ENCODE results near the gene WDCP.
A peak's percentile ranks its signal among the peaks of the same experiment; 100 is the strongest.

Gene WDCP

GRCh38 chr2:24024018-24024417 is 23.2 kb downstream of the WDCP start:
- TF ChIP-seq CTCF (IDR thresholded peaks at IDR 0.05; ENCODE audit: low read depth, low read length) (peak; percentile 6), MYC (IDR thresholded peaks at IDR 0.05; ENCODE audit: low read depth, low read length) (no peak), MAX (IDR thresholded peaks at IDR 0.05; ENCODE audit: low read depth, low read length) (no peak), POLR2A (IDR thresholded peaks at IDR 0.05; ENCODE audit: extremely low read depth, insufficient read length) (no peak)
- no peak for DNase-seq (ENCODE audit: low read depth)
- no peak overlapping the region for H3K4me3 ChIP-seq (ENCODE audit: low read depth, low read length)

GRCh38 chr2:24022975-24023575 is 24.1 kb downstream of the WDCP start:
- no peak overlapping the region for H3K4me3 ChIP-seq (ENCODE audit: low read depth, low read length)
- DNase-seq (ENCODE audit: low read depth) = no peak
- TF ChIP-seq CTCF (IDR thresholded peaks at IDR 0.05; ENCODE audit: low read depth, low read length) = no peak

- no peak for DNase-seq (ENCODE audit: low read depth)
- no peak overlapping the region for H3K4me3 ChIP-seq (ENCODE audit: low read depth, low read length)
- TF ChIP-seq POLR2A (IDR thresholded peaks at IDR 0.05; ENCODE audit: extremely low read depth, insufficient read length) (no peak), MYC (IDR thresholded peaks at IDR 0.05; ENCODE audit: low read depth, low read length) (no peak), CTCF (IDR thresholded peaks at IDR 0.05; ENCODE audit: low read depth, low read length) (no peak), MAX (IDR thresholded peaks at IDR 0.05; ENCODE audit: low read depth, low read length) (no peak)
Observed at GRCh38 chr2:24022324-24022974, 24.7 kb downstream of the WDCP start.

- peak; percentile 60 for DNase-seq (ENCODE audit: low read depth)
- no peak for TF ChIP-seq POLR2A (IDR thresholded peaks at IDR 0.05; ENCODE audit: extremely low read depth, insufficient read length)
- peak; percentile 69 for TF ChIP-seq CTCF (IDR thresholded peaks at IDR 0.05; ENCODE audit: low read depth, low read length)
- H3K4me3 ChIP-seq (ENCODE audit: low read depth, low read length) = no peak overlapping the region
Observed at GRCh38 chr2:24021122-24021998, 25.8 kb downstream of the WDCP start.

- no peak overlapping the region for H3K4me3 ChIP-seq (ENCODE audit: low read depth, low read length)
- TF ChIP-seq POLR2A (IDR thresholded peaks at IDR 0.05; ENCODE audit: extremely low read depth, insufficient read length) (no peak), MYC (IDR thresholded peaks at IDR 0.05; ENCODE audit: low read depth, low read length) (no peak), CTCF (IDR thresholded peaks at IDR 0.05; ENCODE audit: low read depth, low read length) (no peak)
- no peak for DNase-seq (ENCODE audit: low read depth)
Observed at GRCh38 chr2:24020244-24020643, 26.9 kb downstream of the WDCP start.
